GM12878 (cell line): ENCODE data around the gene GMDS.
A peak's percentile ranks its signal among the peaks of the same experiment; 100 is the strongest.

Experiments used
- CHD2 ChIP-seq: IDR thresholded peaks from 2 replicates; pipeline ENCODE4 v1.6.1; 2011; ENCODE audit warnings: low read depth, low read length, improper control_type of control experiment, borderline replicate concordance
- CTCF ChIP-seq, 3 experiments: IDR thresholded peaks in 2 of 3; conservative IDR thresholded peaks in 1 of 3; 2 replicates each; pipeline ENCODE4 v1.5.1; 2011; ENCODE audit warnings: low read depth in 3 of 3, low read length in 3 of 3, mild to moderate bottlenecking in 3 of 3, control low read depth in 2 of 3, moderate library complexity in 2 of 3, inconsistent platforms in 1 of 3, mixed read lengths in 1 of 3; ENCODE audit not compliant: control insufficient read depth in 2 of 3, insufficient read depth in 1 of 3; ENCODE audit errors: extremely low read depth in 1 of 3
- ELK1 ChIP-seq: IDR thresholded peaks from 2 replicates; pipeline ENCODE4 v1.6.1; 2012; ENCODE audit warnings: low read depth, low read length, improper control_type of control experiment
- GATAD2B ChIP-seq: fragments of 450-650 bp; conservative IDR thresholded peaks from 2 replicates; pipeline ENCODE4 v1.6.1; 2017; ENCODE audit warnings: low read depth, mild to moderate bottlenecking, moderate library complexity
- MAX ChIP-seq: IDR thresholded peaks from 2 replicates; pipeline ENCODE4 v1.6.1; 2012; ENCODE audit warnings: low read depth, low read length, improper control_type of control experiment
- NR2C2 ChIP-seq: IDR thresholded peaks from 2 replicates; pipeline ENCODE4 v1.6.1; 2011; ENCODE audit warnings: borderline replicate concordance, low read depth; ENCODE audit not compliant: control insufficient read depth, insufficient read length
- POLR2AphosphoS5 ChIP-seq: IDR thresholded peaks from 2 replicates; pipeline ENCODE4 v1.6.1; 2011; ENCODE audit warnings: mild to moderate bottlenecking, low read length, inconsistent platforms
- REST ChIP-seq: IDR thresholded peaks from 2 replicates; pipeline ENCODE4 v1.6.1; 2012; ENCODE audit warnings: mild to moderate bottlenecking, low read depth, low read length
- YY1 ChIP-seq: IDR thresholded peaks from 2 replicates; pipeline ENCODE4 v1.6.1; 2011; ENCODE audit warnings: low read depth, mild to moderate bottlenecking, low read length
- ZNF687 ChIP-seq: fragments of 450-650 bp; IDR thresholded peaks from 2 replicates; pipeline ENCODE4 v1.6.1; 2017; ENCODE audit warnings: mild to moderate bottlenecking, moderate library complexity

GRCh38 chr6:2245103-2245876 lies at the start of gene GMDS:
- TF ChIP-seq MAX: no peak; the same call in 1 of the 2 replicates
- peak; percentile 54; the same call in 1 of the 2 replicates for TF ChIP-seq YY1
- no peak for TF ChIP-seq CHD2
- TF ChIP-seq GATAD2B: peak; percentile 97
- no peak for TF ChIP-seq CTCF (IDR thresholded peaks at IDR 0.05 in 2 of 3, conservative IDR thresholded peaks at IDR 0.05 in 1 of 3; ENCODE audit: control insufficient read depth in 2 of 3, extremely low read depth in 1 of 3, insufficient read depth in 1 of 3, low read depth in 3 of 3, low read length in 3 of 3)
- no peak for TF ChIP-seq ELK1
- TF ChIP-seq POLR2AphosphoS5: peak; percentile 80
- no peak for TF ChIP-seq REST
- TF ChIP-seq NR2C2: no peak
- TF ChIP-seq ZNF687: peak; percentile 77
